DOHH2 (cell line): ENCODE data around the gene ESPN.

ENCODE experiments used
- H3F3A ChIP-seq: fragments of 200-600 bp; sonication (generic), shearing (Covaris generic); 2 replicates; pipeline ENCODE4 v1.6.0; 2016; ENCODE audit warnings: antibody characterized with exemption, mild to moderate bottlenecking; ENCODE audit not compliant: control insufficient read depth, insufficient read depth
- H3K27ac ChIP-seq: fragments of 200-600 bp; sonication (generic); 2 replicates; pipeline ENCODE4 v1.5.1; 2014; ENCODE audit warnings: low read depth, mild to moderate bottlenecking, low read length, moderate library complexity
- H3K27me3 ChIP-seq: fragments of 200-600 bp; sonication (generic); 2 replicates; pipeline ENCODE4 v1.6.1; 2014; ENCODE audit warnings: mild to moderate bottlenecking, low read length, mixed read lengths; ENCODE audit not compliant: control insufficient read depth
- H3K36me3 ChIP-seq: fragments of 200-600 bp; sonication (generic); 2 replicates; pipeline ENCODE4 v1.6.1; 2014; ENCODE audit warnings: mild to moderate bottlenecking, low read length, moderate library complexity, mixed read lengths; ENCODE audit not compliant: control insufficient read depth
- H3K4me1 ChIP-seq: fragments of 200-600 bp; sonication (generic); 2 replicates; pipeline ENCODE4 v1.6.1; 2014; ENCODE audit warnings: mild to moderate bottlenecking, low read length, mixed read lengths; ENCODE audit not compliant: control insufficient read depth
- H3K4me2 ChIP-seq: fragments of 200-600 bp; sonication (generic); 2 replicates; pipeline ENCODE4 v1.6.0; 2014; ENCODE audit warnings: mild to moderate bottlenecking, low read length, moderate library complexity
- H3K4me3 ChIP-seq: fragments of 200-600 bp; sonication (generic); 2 replicates; pipeline ENCODE4 v1.5.1; 2014; ENCODE audit warnings: mild to moderate bottlenecking, low read length, mixed read lengths
- H3K79me2 ChIP-seq: fragments of 200-600 bp; sonication (generic); 2 replicates; pipeline ENCODE4 v1.6.1; 2014; ENCODE audit warnings: mild to moderate bottlenecking, low read length, mixed read lengths; ENCODE audit not compliant: control insufficient read depth
- H3K9me2 ChIP-seq: fragments of 200-600 bp; sonication (generic); replicated peaks from 2 replicates; pipeline ENCODE4 v1.6.1; 2014; ENCODE audit warnings: mild to moderate bottlenecking, low read length, mixed read lengths; ENCODE audit not compliant: control insufficient read depth
- H3K9me3 ChIP-seq: fragments of 200-600 bp; sonication (generic); 2 replicates; pipeline ENCODE4 v1.6.1; 2014; ENCODE audit warnings: antibody characterized with exemption, low read length, mixed read lengths; ENCODE audit not compliant: control insufficient read depth, insufficient read depth
- H4K20me1 ChIP-seq: fragments of 200-600 bp; sonication (generic); 2 replicates; pipeline ENCODE4 v1.6.0; 2014; ENCODE audit warnings: low read depth, mild to moderate bottlenecking, antibody characterized with exemption, low read length, moderate library complexity; ENCODE audit not compliant: control insufficient read depth, insufficient read depth
- CTCF ChIP-seq: fragments of 200-600 bp; sonication (generic); IDR thresholded peaks from one replicate; pipeline ENCODE4 v1.5.1; 2014; ENCODE audit warnings: antibody characterized with exemption, mild to moderate bottlenecking, low read depth, low read length; ENCODE audit not compliant: poor library complexity, severe bottlenecking
- EZH2phosphoT487 ChIP-seq: fragments of 200-600 bp; sonication (generic); IDR thresholded peaks from 2 replicates; pipeline ENCODE4 v1.6.1; 2017; ENCODE audit warnings: borderline replicate concordance, mild to moderate bottlenecking, antibody characterized with exemption, low read length, moderate library complexity, mixed read lengths

ESPN gene

GRCh38 chr1:6504887-6505286 lies 80.3 kb downstream of the ESPN start:
- H3K4me3 ChIP-seq: no peak overlapping the region
- no peak overlapping the region for H3K4me2 ChIP-seq
- H3K36me3 ChIP-seq: no peaks in the 10 kb centered on the region
- H3K9me2 ChIP-seq: no peaks in the 10 kb centered on the region
- TF ChIP-seq EZH2phosphoT487: no peak
- TF ChIP-seq CTCF: no peak
- H4K20me1 ChIP-seq: no peaks in the 10 kb centered on the region
- H3K27me3 ChIP-seq: no peaks in the 10 kb centered on the region
- H3K9me3 ChIP-seq: no peaks in the 10 kb centered on the region
- H3K4me1 ChIP-seq: no peaks in the 10 kb centered on the region
- H3F3A ChIP-seq: no peaks in the 10 kb centered on the region
- no peak overlapping the region for H3K27ac ChIP-seq
- H3K79me2 ChIP-seq: no peaks in the 10 kb centered on the region

GRCh38 chr1:6505367-6506209 lies 81.0 kb downstream of the ESPN start:
- Histone ChIP-seq H3K9me3 (no peaks in the 10 kb centered on the region), H3K79me2 (no peaks in the 10 kb centered on the region), H3K36me3 (no peaks in the 10 kb centered on the region), H3F3A (no peaks in the 10 kb centered on the region), H3K9me2 (no peaks in the 10 kb centered on the region), H3K4me1 (no peaks in the 10 kb centered on the region), H3K27me3 (no peaks in the 10 kb centered on the region), H3K27ac (no peak overlapping the region), H3K4me3 (no peak overlapping the region), H4K20me1 (no peaks in the 10 kb centered on the region), H3K4me2 (no peak overlapping the region)
- no peak for TF ChIP-seq CTCF
- no peak for TF ChIP-seq EZH2phosphoT487

- Histone ChIP-seq H4K20me1 (no peaks in the 10 kb centered on the region), H3K4me2 (no peak overlapping the region), H3K27ac (no peak overlapping the region), H3F3A (no peaks in the 10 kb centered on the region), H3K9me3 (no peaks in the 10 kb centered on the region), H3K4me1 (no peaks in the 10 kb centered on the region), H3K79me2 (no peaks in the 10 kb centered on the region), H3K36me3 (no peaks in the 10 kb centered on the region), H3K27me3 (no peaks in the 10 kb centered on the region), H3K9me2 (no peaks in the 10 kb centered on the region), H3K4me3 (no peak overlapping the region)
- TF ChIP-seq EZH2phosphoT487 (no peak), CTCF (no peak)
Measured at GRCh38 chr1:6506210-6507036, 81.8 kb downstream of the ESPN start.
